HL-60/S4 treated with retinoic acid at 250 ng/mL for 4 days and 3 days (cell line): Measurements from ENCODE around the gene TTC7B.

Experiments
- in situ Hi-C: fragments of 300-500 bp; cut with MboI; formaldehyde crosslinking; loops from 2 replicates; pipeline ENCODE4 v1.7.0; 2022; ENCODE audit warnings: low sequenced_read_pairs

The TTC7B gene

DNA sequence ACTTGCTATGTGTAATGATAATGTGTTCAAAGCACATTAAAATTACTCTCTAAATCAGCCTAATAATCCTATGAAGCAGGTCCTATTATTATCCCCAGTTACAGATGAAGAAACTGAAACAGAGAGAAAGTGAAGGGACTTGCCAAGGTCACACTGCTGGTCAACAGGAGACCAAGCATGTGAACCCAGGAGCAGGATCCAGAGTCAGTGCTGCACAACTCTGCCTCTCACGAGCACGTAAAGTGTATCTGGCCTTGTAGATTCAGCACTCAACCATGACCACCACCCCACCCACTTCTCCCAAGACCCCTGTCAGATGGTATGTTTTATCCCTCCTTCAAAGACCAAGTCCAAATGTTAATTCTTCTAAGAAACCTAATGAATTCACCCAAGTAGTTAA, 100.7 kb downstream of the TTC7B start:
- in situ Hi-C loops: no loop called here

DNA sequence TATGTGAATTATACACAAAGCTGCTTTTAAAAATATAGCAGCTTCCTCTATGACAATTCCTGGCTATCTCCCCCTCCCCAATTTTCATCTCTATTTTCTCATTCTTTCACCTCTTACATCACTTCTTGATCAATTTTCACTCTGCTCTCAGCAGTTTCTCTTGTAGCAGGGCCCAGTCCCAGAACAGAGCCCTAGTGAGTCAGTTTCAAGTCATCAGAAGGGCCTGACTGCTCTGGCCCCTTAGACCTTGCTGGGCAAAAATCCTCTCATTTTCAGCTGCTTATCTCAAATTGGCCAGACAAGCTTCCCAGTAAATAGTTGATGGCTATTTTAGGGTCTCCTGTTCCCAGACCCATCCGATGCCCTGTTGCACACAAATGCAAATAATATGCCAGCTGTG, 101.4 kb downstream of the TTC7B start:
- in situ Hi-C loops: no loop called here

DNA sequence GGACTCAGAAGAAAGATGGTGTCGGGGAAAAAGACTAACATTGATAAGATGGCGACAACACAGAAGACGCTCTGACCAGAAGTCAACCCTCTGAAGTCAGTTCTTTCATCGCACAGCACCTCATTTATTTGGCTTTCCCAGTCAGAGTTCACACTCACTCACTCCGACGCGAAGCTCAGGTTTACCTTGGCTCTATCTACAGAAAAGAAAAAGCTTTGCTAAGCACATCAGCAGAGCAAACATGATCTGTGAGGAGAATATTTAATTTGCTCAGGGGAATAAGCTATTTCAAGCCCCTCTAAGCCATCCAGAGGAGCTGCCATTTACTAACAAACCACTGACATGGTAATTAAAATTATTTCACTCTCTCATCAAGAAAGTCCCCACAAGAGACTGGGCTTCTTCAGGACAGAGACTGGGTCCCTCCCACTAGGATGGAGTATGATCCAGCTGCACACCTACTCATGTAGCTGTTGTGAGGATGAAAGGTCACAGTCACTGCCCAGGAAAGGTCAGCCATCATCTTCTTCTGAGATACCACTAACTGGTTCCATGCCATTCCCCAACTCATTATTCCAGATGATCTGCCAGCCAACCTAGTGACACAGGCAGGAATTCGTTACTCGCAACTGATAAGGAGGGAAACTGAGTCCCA, 111.4 kb downstream of the TTC7B start:
- in situ Hi-C loops: no loop called here

DNA sequence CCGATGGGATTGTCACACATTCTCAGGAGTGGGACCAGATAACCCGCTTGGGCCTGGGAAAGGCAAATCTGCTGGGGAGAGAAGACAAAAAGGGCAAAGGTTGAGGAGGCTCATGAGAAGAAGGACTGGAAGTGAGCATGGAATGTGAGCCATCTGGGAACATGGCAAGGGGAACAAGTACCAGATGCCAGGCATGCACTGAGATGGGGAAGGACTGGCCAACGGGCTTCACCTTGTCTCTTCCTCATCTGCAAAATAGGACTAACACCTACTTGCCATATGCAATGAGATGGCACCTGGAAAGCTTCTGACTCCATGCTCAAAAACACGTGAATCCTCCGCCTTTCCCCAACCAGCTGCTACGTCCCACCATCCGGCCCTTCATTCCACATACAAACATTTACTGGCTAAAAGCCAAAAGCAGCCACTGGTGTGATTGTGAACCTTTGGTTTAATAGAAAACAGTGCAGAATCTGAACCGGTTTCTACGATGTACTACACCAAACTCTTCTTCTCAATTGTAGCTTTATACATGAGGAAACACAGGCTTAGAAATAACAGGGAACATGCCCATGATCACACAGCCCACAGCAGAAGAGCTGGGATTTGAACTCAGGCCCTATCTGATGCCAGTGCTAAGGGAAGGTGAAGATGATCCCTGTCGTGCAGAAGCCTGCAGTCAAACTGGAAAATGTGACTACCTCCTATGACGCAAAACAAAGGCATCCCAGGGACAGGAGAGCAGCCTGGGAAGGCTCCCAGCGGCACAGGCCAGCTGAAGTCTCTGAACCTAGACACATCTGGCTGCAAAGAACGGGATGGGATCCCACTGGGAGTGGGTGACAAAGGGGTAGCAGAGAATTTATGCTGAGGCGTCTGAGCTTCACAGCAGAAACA, 112.1 kb downstream of the TTC7B start:
- in situ Hi-C loops: no loop called here

GRCh38 chr14:90700933-90701776, 115.1 kb downstream of the TTC7B start:
- in situ Hi-C loops: no loop called here

- in situ Hi-C loops: no loop called here
Measured at GRCh38 chr14:90699016-90699415, 117.2 kb downstream of the TTC7B start.

DNA sequence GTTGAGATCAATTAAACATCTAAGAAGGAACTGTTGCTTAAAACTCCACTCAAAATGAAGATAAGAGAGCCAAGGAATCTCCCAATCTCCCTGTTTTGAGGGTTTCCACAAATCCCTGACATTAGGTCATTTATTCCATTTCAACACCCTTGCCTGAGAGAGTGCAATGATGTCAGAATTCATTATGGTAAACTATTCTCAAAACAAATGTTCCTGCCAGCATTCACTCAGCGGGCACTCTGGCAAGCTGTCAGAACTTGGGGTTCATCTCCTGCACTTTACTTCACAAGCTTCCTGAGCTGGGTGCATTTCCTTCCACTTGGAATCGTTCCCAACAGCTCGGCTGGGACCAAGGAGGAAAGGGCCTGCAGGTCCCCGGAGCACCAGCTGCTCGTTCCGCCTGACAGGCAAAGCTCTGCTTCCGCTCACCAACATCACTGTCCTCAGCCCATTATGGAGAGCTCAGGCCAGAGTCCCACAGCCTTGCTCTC, 117.8 kb downstream of the TTC7B start:
- in situ Hi-C loops: no loop called here

DNA sequence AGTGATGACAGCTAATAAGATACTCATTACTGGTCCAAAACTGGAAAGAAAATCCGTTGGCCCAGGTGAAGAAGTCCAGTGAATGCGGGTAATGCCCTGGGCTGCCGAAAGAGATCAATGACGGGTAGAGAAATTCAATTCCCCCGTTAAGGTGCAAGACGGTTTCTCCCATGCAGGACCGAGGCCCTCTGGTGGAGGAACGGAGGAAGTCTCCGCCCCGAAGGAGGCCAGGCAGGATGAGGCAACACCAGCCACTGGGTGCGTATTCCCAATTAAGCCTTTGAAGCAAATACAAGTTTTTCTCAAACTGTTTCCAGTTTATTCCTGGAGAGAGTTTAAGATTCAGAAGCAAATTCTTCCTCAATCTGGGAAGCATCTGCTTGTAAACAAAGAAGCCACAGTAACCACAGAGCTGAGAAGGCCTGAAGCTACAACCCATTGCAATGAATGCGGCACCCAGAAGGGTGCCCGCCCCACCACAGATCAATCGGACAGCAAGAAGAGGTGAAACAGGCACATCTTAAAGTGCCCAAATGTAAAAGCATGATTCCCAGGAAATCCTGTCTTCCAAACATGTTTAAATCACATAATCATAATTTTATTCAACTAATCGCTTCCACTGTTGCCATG, 118.5 kb downstream of the TTC7B start:
- in situ Hi-C loops: no loop called here

DNA sequence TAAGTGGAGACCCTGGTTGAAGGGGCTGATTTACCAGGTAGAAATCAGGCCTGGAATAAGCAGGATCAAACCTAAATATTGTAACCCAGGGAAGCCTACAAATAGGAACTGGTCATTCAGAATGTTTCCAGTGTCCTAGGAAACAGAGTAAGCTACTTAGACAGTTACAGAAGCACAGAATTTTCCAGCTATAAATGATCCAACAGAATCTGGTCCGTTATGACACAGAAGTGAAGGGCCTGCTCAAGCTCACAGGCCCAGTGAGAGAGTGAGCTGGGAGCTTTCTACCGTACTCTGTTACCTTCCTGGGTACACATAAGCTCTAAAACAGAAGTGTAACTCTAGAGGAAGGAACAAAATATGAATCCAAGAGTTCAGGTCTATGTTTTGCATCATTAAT, 119.1 kb downstream of the TTC7B start:
- in situ Hi-C loops: no loop called here

GRCh38 chr14:90696720-90697119, 119.5 kb downstream of the TTC7B start:
- in situ Hi-C loops: no loop called here

GRCh38 chr14:90695997-90696660, 120.1 kb downstream of the TTC7B start:
- in situ Hi-C loops: no loop called here

- in situ Hi-C loops: no loop called here
Measured at GRCh38 chr14:90693413-90693812, 122.8 kb downstream of the TTC7B start.

- in situ Hi-C loops: no loop called here
Measured at GRCh38 chr14:90692826-90693225, 123.4 kb downstream of the TTC7B start.

- in situ Hi-C loops: no loop called here
Measured at GRCh38 chr14:90692061-90692460, 124.2 kb downstream of the TTC7B start.

DNA sequence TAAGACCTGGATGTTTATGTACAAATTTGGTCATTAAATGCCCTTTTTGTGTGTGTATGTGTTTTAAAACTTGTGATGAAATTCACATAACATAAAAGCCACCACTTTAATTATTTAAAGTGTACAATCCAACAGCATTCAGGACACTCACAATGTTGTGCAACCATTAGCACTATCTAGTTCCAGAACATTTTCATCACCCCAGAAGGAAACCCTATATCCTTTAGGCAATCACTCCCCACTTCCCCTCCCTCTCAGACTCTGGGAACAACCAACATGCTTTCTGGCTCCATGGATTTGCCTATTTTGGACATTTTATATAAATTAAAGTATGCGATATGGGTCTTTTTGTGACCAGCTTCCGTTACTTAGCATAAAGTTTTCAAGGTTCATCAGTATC, 124.6 kb downstream of the TTC7B start:
- in situ Hi-C loops: no loop called here

DNA sequence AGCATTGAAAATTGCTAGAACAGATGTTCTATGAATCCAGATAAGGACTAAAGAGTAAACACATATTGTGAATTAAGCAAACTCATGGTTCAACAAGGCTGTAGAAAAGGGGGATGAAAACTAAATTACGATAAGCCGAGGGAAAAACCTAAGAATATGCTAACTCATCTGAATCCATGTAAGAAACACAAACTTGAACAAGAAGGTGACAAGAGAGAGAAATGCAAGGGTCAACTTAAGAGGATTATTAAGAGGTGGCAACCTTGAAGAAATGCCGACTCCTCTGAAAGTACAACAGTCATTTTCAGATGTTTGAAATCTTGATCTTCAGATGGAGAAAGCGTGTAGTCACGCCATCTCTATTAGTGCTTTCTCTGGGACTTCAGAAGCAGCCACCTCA, 128.6 kb downstream of the TTC7B start:
- in situ Hi-C loops: no loop called here

DNA sequence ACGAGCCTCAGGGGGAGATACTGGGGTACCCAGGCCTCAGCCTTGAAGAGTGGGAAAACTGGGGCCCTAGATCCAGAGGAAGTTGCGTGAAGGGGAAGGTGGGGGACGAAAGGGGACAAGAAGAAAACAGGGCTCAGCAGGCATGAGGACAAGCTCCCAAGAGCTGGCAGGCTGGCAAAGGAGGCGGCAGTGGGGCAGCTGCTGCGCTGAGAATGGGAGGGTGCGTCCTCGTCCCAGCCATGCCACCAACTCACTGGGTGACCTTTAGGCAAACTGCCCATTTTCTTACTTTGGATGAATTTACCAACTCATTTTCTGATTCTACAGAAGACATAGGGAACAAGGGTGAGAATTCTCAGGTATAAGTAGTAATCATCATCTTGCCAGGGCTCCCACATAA, 133.6 kb downstream of the TTC7B start:
- in situ Hi-C loops: no loop called here

GRCh38 chr14:90681929-90682328, 134.3 kb downstream of the TTC7B start:
- in situ Hi-C loops: no loop called here

- in situ Hi-C loops: no loop called here
Measured at GRCh38 chr14:90678846-90679362, 137.3 kb downstream of the TTC7B start.

DNA sequence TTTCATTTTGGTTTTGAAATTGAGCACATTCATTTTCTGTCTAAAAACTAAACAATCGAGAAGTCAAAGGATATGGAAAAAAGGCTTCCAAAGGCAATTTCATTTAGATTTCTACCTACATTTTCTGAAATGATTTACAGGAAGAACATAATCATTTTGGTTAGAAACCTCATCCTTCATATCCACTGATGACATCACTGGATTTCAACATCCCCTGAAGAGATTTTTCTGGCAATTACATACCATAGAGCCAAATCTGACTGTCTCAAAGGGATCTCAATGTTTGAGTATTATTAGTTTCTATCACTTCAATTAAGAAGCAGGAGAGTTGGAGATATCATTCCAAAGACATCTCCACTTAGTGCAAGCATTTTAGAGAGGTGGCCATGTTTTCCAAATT, 137.8 kb downstream of the TTC7B start:
- in situ Hi-C loops: no loop called here
